ENCODE data around the gene COL4A3.

COL4A3 gene

GRCh38 chr2:227182765-227183164 lies 18.3 kb downstream of the COL4A3 start:
- TF ChIP-seq CTCF (IDR thresholded peaks at IDR 0.05; ENCODE audit: insufficient read depth, low read length, missing control alignments) = no peak
- no peak overlapping the region for H3K4me3 ChIP-seq (ENCODE audit: low read depth, low read length)
- ChIA-PET POLR2A (no interaction called here), CTCF (interaction anchor here (1.2 kb wide), 1 partner anchor 56 kb away, joined by 3 read pairs; no protein-coding TSS in a partner anchor)
- no peak for DNase-seq (ENCODE audit: low read depth, low spot score)

GRCh38 chr2:227183657-227184367 lies 19.4 kb downstream of the COL4A3 start:
- POLR2A ChIA-PET = no interaction called here
- no peak for DNase-seq (ENCODE audit: low read depth, low spot score)
- CTCF ChIA-PET = no interaction called here
- TF ChIP-seq CTCF (IDR thresholded peaks at IDR 0.05; ENCODE audit: insufficient read depth, low read length, missing control alignments) = no peak
- H3K4me3 ChIP-seq (ENCODE audit: low read depth, low read length) = no peak overlapping the region

GRCh38 chr2:227185615-227186232 lies 21.3 kb downstream of the COL4A3 start:
- ChIA-PET POLR2A (no interaction called here), CTCF (interaction anchor here (1.4 kb wide), 1 partner anchor 53 kb away, joined by 3 read pairs; no protein-coding TSS in a partner anchor)
- no peak for DNase-seq (ENCODE audit: low read depth, low spot score)
- no peak for TF ChIP-seq CTCF (IDR thresholded peaks at IDR 0.05; ENCODE audit: insufficient read depth, low read length, missing control alignments)
- H3K4me3 ChIP-seq (ENCODE audit: low read depth, low read length) = no peak overlapping the region

- CTCF ChIA-PET = no interaction called here
- no peak for DNase-seq (ENCODE audit: low read depth, low spot score)
- no peak overlapping the region for H3K4me3 ChIP-seq (ENCODE audit: low read depth, low read length)
- POLR2A ChIA-PET = no interaction called here
- no peak for TF ChIP-seq CTCF (IDR thresholded peaks at IDR 0.05; ENCODE audit: insufficient read depth, low read length, missing control alignments)
These were observed 22.3 kb downstream of the COL4A3 start for GRCh38 chr2:227186751-227187150.

GRCh38 chr2:227188292-227188691 lies 23.9 kb downstream of the COL4A3 start:
- TF ChIP-seq CTCF (IDR thresholded peaks at IDR 0.05; ENCODE audit: insufficient read depth, low read length, missing control alignments) = no peak
- no peak overlapping the region for H3K4me3 ChIP-seq (ENCODE audit: low read depth, low read length)
- CTCF ChIA-PET = no interaction called here
- POLR2A ChIA-PET = no interaction called here
- no peak for DNase-seq (ENCODE audit: low read depth, low spot score)

- TF ChIP-seq CTCF (IDR thresholded peaks at IDR 0.05; ENCODE audit: insufficient read depth, low read length, missing control alignments) = no peak
- H3K4me3 ChIP-seq (ENCODE audit: low read depth, low read length) = no peak overlapping the region
- POLR2A ChIA-PET = no interaction called here
- no peak for DNase-seq (ENCODE audit: low read depth, low spot score)
- CTCF ChIA-PET = no interaction called here
These were observed 26.9 kb downstream of the COL4A3 start for GRCh38 chr2:227191367-227191766.

Measured in AG04449 (cell line).